Left renal cortex interstitium (tissue), 4 donors: ENCODE data around the gene RAB25. TPM values are rescaled to one million over a fixed set of nuclear protein-coding genes. Genes with fewer than 3 reads are reported as not detected.
A peak's percentile ranks its signal among the peaks of the same experiment; 100 is the strongest.
"Not testable (repeated sequence)": the region's sequence is repeated elsewhere in the genome, so short reads cannot be mapped to it uniquely, and the experiment has no call there.

ENCODE experiments used
- DNase-seq, 4 donors: peaks; one replicate each; pipeline ENCODE4 v3.0.0-alpha.2; 2013; ENCODE audit warnings: low read depth in 4 of 4, low spot score in 2 of 4, missing footprints in 1 of 4
- polyA plus RNA-seq, 4 donors: library from polyadenylated mRNA; unstranded; fragments of 120-200 nt; gene quantifications; one replicate each; pipeline ENCODE4 v1.2.1, GENCODE V29; 2013; ENCODE audit not compliant: insufficient read length in 4 of 4

Gene RAB25
- polyA plus RNA-seq, 4 donors = 51.0 to 63.6 (median 55.5) TPM

DNA sequence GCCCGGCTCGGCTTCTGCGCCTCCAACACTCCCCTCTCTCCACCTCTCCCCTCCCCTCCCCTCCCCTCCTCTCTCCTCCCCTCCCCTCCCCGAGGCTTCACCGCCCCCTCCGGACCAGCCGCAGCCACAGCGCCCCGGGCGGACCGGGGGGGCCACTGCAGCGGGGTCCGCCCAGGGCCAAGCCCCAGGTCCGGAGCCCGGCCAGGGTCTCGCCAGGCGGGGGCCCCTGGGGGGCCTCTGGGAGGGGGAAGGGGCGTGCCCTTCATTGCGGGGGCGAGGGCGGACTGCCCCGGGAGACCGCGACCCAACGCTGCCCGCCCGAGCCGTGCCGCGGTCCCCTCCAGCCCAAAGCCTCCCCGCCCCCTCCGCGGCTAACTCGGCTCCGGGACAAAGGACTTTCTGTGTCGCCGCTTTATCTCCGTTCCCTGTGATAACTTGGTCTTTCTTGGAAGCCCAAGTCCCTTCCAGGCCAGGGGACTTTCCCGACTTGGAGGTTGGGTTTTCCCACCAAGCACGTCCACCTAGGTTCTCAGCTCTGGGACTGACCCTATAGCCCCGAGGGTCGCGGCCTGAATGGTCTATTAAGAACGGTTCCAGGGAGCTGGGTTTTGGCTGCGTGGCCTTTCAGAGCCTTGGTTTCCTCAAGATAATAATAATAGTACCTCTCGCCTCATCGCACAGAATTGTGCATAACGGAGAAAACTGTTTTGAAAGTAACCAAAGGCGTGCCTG is 7.0 kb upstream of the RAB25 start, which contains the start of gene UBQLN4:
Gene UBQLN4, minus strand, starts transcription at position 31 of the 732 bp plus-strand sequence. CDS start 97 bp downstream, outside the sequence.
- peak; percentile 72 to 86 (median 78) for DNase-seq

DNA sequence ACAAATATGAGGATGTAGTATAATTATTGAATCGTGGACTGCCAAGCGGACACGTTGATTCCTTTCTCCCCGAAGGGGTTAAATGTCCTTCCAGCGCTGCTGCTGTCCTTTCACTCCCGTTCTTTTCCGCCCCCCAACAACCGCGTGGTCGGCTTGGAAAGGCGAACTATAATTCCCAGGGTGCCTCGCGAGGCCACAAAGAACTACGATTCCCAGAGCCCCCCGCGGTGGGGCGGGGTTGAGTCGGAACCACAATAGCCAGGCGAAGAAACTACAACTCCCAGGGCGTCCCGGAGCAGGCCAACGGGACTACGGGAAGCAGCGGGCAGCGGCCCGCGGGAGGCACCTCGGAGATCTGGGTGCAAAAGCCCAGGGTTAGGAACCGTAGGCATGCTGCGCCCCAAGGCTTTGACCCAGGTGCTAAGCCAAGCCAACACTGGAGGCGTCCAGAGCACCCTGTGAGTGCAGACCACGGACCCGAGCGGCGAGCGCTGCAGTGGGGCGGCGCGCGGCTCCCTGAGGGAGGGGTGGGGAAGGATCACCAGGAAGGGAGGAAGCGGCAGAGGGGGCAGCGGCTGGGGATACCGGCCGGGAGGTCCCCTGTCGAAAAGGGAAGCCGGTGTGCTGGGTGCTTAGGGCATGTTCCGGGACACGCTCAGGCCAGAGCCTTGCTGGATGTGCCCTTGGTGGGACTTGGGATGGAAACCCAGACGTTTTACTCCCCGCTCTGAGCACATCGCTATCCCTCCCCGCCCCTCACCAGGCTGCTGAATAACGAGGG is 6.3 kb upstream of the RAB25 start, which contains the start of gene LAMTOR2:
Gene LAMTOR2, plus strand, starts transcription at position 283 of the 781 bp plus-strand sequence. Its CDS starts 108 bp downstream, at position 391.
- peak; percentile 93 to 99 (median 97) for DNase-seq

DNA sequence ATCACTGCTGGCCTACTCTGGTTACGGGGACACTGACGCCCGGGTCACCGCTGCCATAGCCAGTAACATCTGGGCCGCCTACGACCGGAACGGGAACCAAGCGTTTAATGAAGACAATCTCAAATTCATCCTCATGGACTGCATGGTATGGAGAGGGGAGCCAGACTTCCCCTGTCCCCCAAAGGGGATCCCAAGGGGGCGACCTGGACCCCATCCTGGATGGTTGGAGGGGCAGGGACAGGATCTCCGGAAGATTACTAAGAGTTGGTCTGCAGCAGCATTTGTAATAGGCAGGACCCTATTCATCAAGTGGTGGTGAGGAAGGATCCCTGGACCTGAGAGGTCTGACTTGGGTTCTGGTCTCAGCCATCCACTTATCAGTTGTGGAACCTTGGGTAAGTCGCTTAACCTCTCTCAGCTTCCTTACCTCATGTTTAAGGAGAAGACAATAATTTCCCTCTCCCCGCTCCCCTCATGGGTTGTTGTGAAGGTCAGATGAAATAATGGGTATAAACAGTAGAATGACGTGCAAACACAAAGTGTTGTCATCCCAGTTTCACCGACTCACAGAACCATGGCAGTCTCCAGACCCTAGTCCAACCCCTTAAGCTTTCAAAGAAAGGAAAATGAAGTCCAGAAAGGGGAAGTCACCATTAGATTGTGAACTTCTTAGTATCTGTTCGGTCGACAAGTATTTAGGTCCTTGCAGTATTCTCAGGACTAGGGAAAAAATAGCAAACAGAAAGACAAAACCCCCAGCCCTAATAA is 5.5 kb upstream of the RAB25 start:
- no peak for DNase-seq

DNA sequence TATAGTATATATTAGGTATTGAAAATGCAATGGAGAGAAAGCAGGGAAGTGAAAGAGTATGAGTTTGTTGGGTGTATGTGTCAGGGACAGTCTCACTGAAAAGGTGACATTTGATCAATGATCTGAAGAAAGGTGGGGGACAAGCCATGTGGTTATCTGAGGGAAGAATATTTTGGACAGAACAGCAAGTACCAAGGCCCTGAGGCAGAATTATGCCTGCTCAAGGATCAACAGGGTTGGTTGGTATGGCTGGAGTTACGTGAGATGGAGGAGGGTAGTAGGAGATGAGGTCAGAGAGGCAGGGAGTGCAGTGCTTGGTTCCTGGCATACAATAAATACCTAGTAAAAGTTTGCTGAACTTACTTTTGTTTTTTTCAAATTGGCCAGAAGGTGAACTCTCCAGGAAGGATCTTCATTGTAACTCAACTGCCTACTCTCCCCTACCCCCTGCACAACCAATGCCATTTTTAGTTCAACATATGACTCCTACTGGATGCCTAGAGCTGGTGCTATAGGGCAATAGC is 4.6 kb upstream of the RAB25 start:
- no peak for DNase-seq

DNA sequence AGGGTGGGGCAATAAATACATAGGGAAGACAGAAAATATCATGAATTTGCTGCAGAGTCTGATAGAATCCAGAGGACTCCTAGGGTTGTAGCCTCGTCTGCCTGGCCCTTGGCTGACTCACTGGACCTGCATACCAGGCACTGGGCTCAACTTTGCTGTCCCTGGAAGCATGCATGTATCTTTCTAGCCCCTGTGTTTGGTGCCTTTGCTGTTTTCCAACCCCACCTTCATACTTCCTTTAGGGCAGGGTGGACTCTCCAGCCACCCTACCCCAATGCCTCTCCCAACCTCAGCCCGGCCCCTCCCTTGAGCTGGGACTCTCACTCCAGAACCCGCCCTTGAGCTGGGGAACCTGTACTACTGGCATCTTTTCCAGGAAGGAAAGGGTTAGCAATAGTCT is 1.2 kb downstream of the RAB25 start:
- DNase-seq = no peak

DNA sequence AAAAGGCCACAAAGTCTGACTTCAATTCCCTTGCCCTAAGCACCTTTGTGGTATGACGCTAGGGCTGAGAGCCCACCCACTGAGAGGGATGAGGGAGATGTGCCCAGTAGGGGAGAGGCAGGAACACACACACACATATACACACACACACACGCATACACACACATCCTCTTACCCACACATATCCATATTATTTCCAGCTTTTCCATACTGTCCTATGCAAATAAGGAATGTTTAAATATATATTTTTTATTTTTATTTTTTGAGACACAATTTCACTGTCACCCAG is 3.0 kb downstream of the RAB25 start:
- DNase-seq = no peak

DNA sequence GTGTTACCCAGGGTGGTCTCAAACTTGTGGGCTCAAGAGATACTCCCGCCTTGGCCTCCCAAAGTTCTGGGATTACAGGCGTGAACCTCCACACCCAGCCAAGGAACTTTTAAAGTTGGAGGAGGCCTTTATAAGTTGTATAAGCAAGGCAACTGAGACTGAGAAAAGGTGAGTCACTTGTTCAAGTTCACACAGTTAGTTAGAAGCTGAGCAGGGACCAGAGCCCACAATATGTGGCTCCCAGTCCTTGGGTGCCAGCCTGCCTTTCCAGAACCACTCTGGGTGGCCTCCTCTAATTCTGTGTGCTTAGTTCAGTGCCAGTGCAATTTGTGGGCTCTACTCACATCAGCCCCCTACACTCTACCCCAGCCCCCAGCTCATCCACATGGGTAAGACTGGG is 3.7 kb downstream of the RAB25 start:
- no peak for DNase-seq

DNA sequence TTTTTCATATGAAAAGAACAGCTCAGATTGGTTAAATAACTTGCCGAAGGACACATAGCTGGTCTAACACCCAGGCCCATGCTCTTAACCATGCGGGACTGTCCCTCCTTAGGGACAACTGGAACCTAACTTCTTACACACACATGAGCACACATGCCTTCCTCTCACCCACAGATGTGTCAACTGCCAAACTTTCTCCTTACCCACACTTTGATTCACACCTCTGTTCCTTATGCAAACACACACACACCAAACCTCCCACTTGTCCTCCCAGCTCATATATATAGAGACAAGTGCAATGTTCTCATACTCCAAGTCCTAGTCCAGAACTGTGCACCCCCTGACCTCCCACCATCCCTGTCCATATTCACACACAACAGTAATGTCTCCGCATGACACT is 4.3 kb downstream of the RAB25 start:
- DNase-seq = no peak

DNA sequence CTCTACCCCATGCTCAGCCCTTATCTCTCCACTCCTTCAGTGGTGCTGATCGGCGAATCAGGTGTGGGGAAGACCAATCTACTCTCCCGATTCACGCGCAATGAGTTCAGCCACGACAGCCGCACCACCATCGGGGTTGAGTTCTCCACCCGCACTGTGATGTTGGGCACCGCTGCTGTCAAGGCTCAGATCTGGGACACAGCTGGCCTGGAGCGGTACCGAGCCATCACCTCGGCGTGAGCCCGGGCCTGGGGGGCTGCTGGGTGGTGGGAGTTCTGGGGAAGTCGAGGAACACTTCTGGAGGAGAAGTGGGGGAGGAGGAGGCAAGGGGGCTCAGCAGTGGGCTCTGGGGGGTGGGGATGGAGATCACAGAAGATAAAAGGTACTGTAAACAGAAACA is 4.9 kb downstream of the RAB25 start:
- DNase-seq = no peak

DNA sequence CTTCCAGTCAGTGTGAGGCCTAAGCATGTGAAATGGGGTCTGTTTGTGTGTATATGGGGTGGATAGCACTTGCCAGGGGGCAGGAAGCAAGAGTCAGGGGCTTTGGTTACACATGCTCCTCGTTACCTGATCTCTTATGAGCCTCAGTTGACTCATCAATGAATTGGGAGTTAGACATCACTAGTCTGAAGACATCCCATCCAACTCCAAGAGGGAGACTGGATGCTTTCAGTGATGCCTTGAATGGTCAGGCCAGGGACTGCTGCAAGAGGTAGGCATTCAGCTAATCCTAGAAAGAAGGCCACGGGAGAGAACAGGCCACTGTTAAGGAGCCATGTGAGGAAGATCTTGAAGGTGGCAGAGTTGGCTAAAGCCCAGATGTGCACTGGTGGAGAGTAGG is 6.3 kb downstream of the RAB25 start:
- no peak for DNase-seq

DNA sequence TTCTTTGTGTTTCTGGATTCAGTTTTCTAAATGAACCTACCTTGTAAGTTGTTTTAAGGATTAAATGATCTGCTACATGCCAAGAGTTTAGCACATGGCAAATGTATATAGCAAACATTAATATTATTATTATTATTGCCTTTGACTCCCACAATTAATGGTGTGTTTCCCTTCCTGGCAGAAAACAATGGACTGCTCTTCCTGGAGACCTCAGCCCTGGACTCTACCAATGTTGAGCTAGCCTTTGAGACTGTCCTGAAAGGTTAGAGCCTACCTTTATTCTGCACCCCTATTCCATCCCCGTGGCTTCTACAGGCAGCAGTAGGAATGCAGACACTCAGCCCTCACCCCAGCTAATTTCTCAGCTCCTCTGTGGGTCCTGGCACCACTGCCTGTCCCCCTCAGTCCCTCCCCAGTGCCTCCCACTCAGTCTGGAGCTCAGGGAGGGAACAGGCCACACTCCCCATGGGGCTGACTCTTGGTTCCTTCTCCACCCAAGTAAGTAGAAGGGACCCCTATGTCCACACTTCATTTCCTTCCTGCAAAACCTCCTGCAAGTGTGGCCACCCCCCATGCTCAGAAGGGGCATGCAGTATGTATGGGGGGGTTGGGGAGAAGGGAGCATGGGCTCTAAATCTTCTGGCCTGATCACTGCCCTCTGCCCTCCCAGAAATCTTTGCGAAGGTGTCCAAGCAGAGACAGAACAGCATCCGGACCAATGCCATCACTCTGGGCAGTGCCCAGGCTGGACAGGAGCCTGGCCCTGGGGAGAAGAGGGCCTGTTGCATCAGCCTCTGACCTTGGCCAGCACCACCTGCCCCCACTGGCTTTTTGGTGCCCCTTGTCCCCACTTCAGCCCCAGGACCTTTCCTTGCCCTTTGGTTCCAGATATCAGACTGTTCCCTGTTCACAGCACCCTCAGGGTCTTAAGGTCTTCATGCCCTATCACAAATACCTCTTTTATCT is 8.8 kb downstream of the RAB25 start:
- DNase-seq = no peak

DNA sequence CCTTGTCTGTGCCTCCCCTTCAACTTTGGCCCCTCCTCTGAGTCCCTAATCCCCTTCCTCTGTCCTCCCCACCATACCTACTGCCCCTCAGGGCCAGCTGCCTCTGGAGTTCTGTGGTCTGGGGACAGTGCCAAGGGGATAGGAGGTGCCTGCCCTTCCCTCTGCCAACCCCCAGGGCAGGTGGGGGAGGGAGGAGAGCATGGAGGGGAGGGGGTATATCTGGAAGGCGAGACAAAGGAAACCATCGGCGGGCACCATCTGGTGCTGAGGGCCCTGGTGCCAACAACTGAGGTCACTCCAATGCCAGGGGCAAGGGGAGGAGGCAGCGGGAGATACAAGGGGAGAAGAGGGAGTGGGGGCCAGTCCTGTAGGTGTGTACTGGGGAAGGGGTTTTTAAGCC is 9.6 kb downstream of the RAB25 start:
- DNase-seq = no peak

DNA sequence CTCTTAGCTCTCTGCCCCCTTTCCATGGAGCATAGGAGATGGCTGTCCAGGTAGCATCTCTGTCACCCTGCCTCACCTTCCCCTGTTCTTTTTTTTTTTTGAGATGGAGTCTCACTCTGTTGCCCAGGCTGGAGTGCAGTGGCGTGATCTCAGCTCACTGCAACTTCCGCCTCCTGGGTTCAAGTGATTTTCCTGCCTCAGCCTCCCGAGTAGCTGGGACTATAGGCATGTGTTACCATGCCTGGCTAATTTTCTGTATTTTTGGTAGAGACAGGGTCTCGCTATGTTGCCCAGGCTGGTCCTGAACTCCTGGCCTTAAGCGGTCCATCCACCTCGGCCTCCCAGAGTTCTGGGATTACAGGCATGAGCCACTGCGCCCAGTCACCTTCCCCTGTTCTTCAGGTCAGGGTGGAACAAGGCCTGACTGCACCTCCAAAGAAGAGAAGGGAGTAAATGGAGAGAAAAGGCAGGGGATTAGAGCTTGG is 10.4 kb downstream of the RAB25 start:
- not testable (repeated sequence) for DNase-seq

DNA sequence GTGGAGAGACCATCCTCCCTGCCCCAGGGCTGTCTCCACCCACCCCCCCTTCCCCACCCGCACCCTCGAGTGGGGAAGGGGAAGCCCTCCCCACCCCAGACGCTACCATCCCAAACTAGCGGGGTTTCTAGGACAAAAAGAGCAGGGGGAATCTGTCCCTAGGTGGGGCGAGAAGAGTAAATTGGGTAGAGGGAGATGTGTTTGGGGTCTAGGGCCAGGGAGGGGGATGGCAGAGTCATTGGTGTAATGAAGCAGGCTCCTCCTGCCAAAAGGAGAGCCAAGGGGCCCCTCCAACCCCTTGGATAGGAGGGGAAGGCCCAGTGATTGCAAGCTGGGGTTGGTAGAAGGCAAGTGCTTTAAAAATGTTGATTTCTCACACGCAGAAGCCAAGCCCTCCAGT is 11.3 kb downstream of the RAB25 start:
- DNase-seq = no peak

DNA sequence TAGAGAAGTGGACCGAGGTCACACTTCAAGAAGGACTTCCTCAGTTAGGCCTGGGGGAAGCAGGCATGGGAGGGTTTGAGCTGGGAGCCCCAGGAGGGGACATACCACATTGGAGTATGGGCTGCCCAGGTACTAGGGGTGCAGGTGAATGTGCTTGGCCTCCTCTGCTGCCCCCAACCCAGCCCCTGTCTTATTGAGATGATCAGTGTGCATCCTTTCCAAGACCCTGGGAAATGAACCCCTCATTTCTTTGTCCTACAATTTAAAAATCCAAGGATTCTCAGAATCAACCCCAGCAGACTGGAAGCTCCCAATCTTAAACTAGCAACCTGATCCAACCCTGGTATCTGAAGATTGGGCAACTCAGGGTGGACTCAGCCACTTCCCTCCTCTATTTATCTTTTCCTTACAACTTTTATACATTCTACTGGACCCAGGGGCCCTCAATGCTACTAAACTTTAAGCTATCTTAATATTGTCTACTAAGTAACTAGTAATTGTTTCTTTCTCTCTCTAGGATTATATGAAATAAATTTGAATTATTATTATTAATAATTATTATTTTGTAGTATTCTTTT is 12.2 kb downstream of the RAB25 start:
- DNase-seq = no peak

DNA sequence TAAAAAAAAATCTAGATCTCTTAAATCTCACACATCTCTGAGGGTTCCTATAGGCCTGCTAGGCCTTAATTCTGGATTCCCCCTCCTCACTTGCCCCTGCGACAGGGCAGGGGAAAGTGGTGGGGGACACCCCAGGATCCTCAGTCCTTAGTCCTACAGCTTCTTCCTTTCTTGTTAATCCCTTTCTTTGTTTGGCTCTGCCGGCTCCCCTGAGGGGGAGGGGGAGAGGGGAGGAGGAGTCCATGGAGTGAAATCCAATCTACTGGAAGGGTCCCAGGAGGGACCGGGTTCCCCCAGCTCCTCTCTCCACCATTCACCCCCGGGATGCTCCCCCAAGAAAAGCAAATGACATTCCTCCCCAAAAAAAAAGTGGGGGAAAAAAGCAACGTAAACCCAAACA is 12.8 kb downstream of the RAB25 start:
- DNase-seq = no peak

DNA sequence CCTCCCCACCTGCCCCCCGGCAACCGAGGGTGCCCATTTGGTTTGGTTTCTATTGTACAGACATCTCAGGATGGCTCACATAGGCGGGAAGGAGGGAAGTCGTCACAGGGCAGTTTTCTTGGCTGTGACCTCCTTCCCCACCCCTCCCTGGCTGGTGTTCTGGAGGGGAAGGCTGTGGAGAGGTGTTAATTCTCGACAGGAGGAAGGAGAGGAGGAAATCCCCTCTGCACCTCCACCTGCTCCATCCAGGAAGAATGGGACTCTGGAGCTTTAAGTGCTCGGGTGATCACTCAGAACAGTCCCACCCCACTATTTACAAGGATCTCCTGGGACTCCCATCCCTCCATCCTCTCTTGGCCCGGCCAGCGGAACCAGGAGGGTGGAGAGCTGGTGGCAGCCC is 13.7 kb downstream of the RAB25 start:
- DNase-seq = no peak

DNA sequence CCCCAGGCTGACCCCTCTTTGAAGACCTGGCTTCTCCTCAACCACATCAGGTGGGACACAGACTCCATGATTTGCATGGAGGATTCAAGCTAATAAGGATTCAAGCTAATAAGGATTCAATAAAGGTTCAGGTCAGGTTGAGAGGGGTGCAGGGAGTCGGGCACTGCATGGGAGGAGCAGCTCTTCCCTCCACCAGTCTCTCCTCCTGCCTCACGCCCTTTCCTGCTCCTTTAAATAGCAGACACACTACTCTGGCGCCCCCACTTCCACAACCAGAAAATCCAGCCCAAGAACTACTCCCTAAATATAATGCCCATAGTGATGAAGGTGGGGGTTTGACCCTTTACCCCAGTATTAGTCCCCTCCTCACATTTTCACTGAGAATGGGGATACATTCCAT is 14.2 kb downstream of the RAB25 start:
- no peak for DNase-seq

DNA sequence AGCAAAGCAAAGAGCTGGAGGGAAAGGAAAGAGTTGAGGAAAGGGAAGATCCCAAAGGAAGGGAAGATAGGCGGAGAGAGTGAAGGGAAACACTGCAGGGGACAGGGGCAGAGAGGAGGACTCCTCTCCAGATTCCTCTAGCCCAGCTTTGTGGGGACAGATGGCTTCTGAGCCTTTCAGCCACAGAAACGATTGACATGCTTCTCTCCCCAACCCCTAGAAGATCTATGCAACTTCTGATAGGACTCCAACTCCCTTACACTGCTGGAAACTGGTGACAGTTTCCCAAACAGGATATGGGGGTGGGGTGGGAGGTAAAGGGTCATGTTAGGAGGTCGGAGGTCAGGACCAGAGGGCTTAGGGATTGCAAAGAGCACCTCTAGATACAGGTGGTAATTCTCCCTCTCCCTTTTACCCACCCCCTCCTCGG is 14.8 kb downstream of the RAB25 start:
- no peak for DNase-seq
